HL-60 (cell line): ENCODE measurements around the gene POLR3G.

ENCODE experiments used
- DNase-seq, 2 experiments: peaks; one replicate each; pipeline ENCODE4 v3.0.0-alpha.2; 2010 to 2020; ENCODE audit warnings: low read depth in 1 of 2, low spot score in 1 of 2
- H3K27ac ChIP-seq: fragments of 250-450 bp; sonication (Bioruptor Pico); replicated peaks from 2 replicates; pipeline ENCODE4 v1.5.1; 2020; ENCODE audit warnings: mild to moderate bottlenecking, moderate library complexity
- H3K27me3 ChIP-seq: fragments of 250-450 bp; sonication (Bioruptor Pico); 2 replicates; pipeline ENCODE4 v1.5.1; 2021; ENCODE audit warnings: mild to moderate bottlenecking, moderate library complexity; ENCODE audit not compliant: insufficient read depth, poor library complexity, severe bottlenecking
- H3K4me3 ChIP-seq: replicated peaks from 2 replicates; pipeline ENCODE4 v1.5.1; 2011; ENCODE audit warnings: mild to moderate bottlenecking, control low read depth, low read length; ENCODE audit not compliant: insufficient read depth
- CTCF ChIP-seq: IDR thresholded peaks from one replicate; pipeline ENCODE4 v1.5.1; 2011; ENCODE audit warnings: low read length, control low read depth, inconsistent platforms; ENCODE audit not compliant: insufficient read depth
- GABPA ChIP-seq: IDR thresholded peaks from 2 replicates; pipeline ENCODE4 v1.6.1; 2012; ENCODE audit warnings: low read depth
- POLR2AphosphoS5 ChIP-seq: IDR thresholded peaks from 2 replicates; pipeline ENCODE4 v1.6.1; 2012; ENCODE audit warnings: low read depth
- REST ChIP-seq: IDR thresholded peaks from 2 replicates; pipeline ENCODE4 v1.6.1; 2012; ENCODE audit warnings: low read depth; ENCODE audit not compliant: insufficient replicate concordance
- SPI1 ChIP-seq: IDR thresholded peaks from 2 replicates; pipeline ENCODE4 v1.6.1; 2012; ENCODE audit warnings: low read depth, mild to moderate bottlenecking, borderline replicate concordance

The POLR3G gene

GRCh38 chr5:90476391-90476790 is 1.7 kb downstream of the POLR3G start:
- Histone ChIP-seq H3K4me3 (no peak overlapping the region), H3K27me3 (no peaks in the 10 kb centered on the region), H3K27ac (no peak overlapping the region)
- no peak for DNase-seq
- no peak for TF ChIP-seq POLR2AphosphoS5
- no peak for TF ChIP-seq REST

GRCh38 chr5:90477073-90477472 is 2.4 kb downstream of the POLR3G start:
- no peak for DNase-seq
- H3K27ac ChIP-seq = no peak overlapping the region
- TF ChIP-seq CTCF (no peak), POLR2AphosphoS5 (no peak), REST (no peak), SPI1 (no peak), GABPA (no peak)
- H3K4me3 ChIP-seq = no peak overlapping the region
- no peaks in the 10 kb centered on the region for H3K27me3 ChIP-seq

GRCh38 chr5:90477621-90478215 is 3.1 kb downstream of the POLR3G start:
- DNase-seq = no peak
- H3K27ac ChIP-seq = no peak overlapping the region
- H3K27me3 ChIP-seq = no peaks in the 10 kb centered on the region
- TF ChIP-seq POLR2AphosphoS5 = no peak
- no peak for TF ChIP-seq SPI1
- no peak for TF ChIP-seq CTCF
- TF ChIP-seq GABPA = no peak
- TF ChIP-seq REST = no peak
- no peak overlapping the region for H3K4me3 ChIP-seq
